K562 (cell line): ENCODE measurements around the gene PATE2. TPM values are rescaled to one million over a fixed set of nuclear protein-coding genes. Genes with fewer than 3 reads are reported as not detected.

Experiments used
- ATAC-seq: fragments of 200-7000 bp; cut with Tn5 transposase; 3 replicates; pipeline ENCODE4 v1.9.1; 2020; ENCODE audit warnings: moderate library complexity
- BruUV-seq: library from RNA; stranded (reverse); fragments of 400-500 nt; replicated peaks from 2 replicates; lab custom pipeline; 2021; lab: Mats Ljungman, UMichigan
- CTCF ChIA-PET: fragments of 300-600 bp; formaldehyde crosslinking; extraction: SDS; loops from one replicate; lab custom pipeline; 2021; ENCODE audit warnings: low intra/inter-chr PET ratio; lab: Yijun Ruan, JAX
- POLR2A ChIA-PET: fragments of 300-600, 350-650 bp; sonication (Branson Sonifier 250); formaldehyde crosslinking; extraction: SDS; loops from one replicate; lab custom pipeline; 2021; ENCODE audit warnings: antibody characterized with exemption, inconsistent platforms; lab: Yijun Ruan, JAX
- DNase-seq, 4 experiments: peaks; one replicate each; pipeline versions ENCODE4 v3.0.0 to v3.0.0-alpha.2; 2011 to 2018; ENCODE audit warnings: low spot score in 3 of 4, mixed read lengths in 3 of 4; ENCODE audit errors: extremely low read depth in 1 of 4
- FAIRE-seq: peaks from 2 replicates; lab custom pipeline; 2011; peaks lifted over from hg19 to GRCh38; lab: Jason Lieb, UNC
- H2AFZ ChIP-seq: 2 replicates; pipeline ENCODE4 v1.6.0; 2011; ENCODE audit warnings: low read depth, low read length, control low read depth, inconsistent platforms
- H3K27ac ChIP-seq: fragments of 200-600 bp; 3 replicates; pipeline ENCODE4 v1.8.0; 2011; ENCODE audit warnings: low read depth, mild to moderate bottlenecking, control low read depth, inconsistent platforms, low read length, moderate library complexity, mixed read lengths; ENCODE audit errors: extremely low read depth
- H3K27me3 ChIP-seq, 2 experiments: fragments of 300-600 bp in 1 of 2; 2 replicates in 1 of 2; 3 replicates in 1 of 2; pipeline versions ENCODE4 v1.6.0 to v1.8.0; 2011; ENCODE audit warnings: inconsistent platforms in 2 of 2, low read length in 2 of 2, mild to moderate bottlenecking in 1 of 2, mixed read lengths in 1 of 2, moderate library complexity in 1 of 2; ENCODE audit not compliant: control insufficient read depth in 2 of 2, insufficient read depth in 2 of 2
- H3K36me3 ChIP-seq: fragments of 300-600 bp; 3 replicates; pipeline ENCODE4 v1.8.0; 2011; ENCODE audit warnings: mild to moderate bottlenecking, low read length, inconsistent platforms; ENCODE audit not compliant: control insufficient read depth, insufficient read depth
- H3K4me1 ChIP-seq, 2 experiments: fragments of 200-600 bp in 1 of 2; replicated peaks in 1 of 2; 2 replicates in 1 of 2; 3 replicates in 1 of 2; pipeline versions ENCODE4 v1.5.1 to v1.8.0; 2011; ENCODE audit warnings: inconsistent platforms in 2 of 2, low read length in 2 of 2, mild to moderate bottlenecking in 1 of 2, mixed read lengths in 1 of 2, moderate library complexity in 1 of 2; ENCODE audit not compliant: control insufficient read depth in 2 of 2, insufficient read depth in 2 of 2
- H3K4me2 ChIP-seq: 2 replicates; pipeline ENCODE4 v1.6.1; 2011; ENCODE audit warnings: low read length, control low read depth, inconsistent platforms, mixed read lengths; ENCODE audit not compliant: insufficient read depth
- H3K4me3 ChIP-seq: fragments of 200-600 bp; sonication (generic), shearing (Covaris generic); 2 replicates; pipeline ENCODE4 v1.5.1; 2016; ENCODE audit warnings: control low read depth, inconsistent platforms
- H3K79me2 ChIP-seq: fragments of 200-600 bp; 3 replicates; pipeline ENCODE4 v1.8.0; 2011; ENCODE audit warnings: low read length, inconsistent platforms; ENCODE audit not compliant: control insufficient read depth, insufficient read depth
- H3K9ac ChIP-seq, 2 experiments: 2 replicates each; pipeline versions ENCODE4 v1.6.0 to v1.6.1; 2011; ENCODE audit warnings: low read depth in 2 of 2, low read length in 2 of 2, control low read depth in 1 of 2, inconsistent platforms in 1 of 2, mild to moderate bottlenecking in 1 of 2, mixed read lengths in 1 of 2; ENCODE audit not compliant: insufficient read depth in 1 of 2
- H3K9me1 ChIP-seq: one replicate; pipeline ENCODE4 v1.6.0; 2011; ENCODE audit warnings: inconsistent platforms, mild to moderate bottlenecking, low read length, moderate library complexity; ENCODE audit not compliant: control insufficient read depth, insufficient read depth
- H3K9me3 ChIP-seq: replicated peaks from 2 replicates; pipeline ENCODE4 v1.5.1; 2011; ENCODE audit warnings: low read depth, low read length, inconsistent platforms; ENCODE audit not compliant: control insufficient read depth, insufficient read depth
- H4K20me1 ChIP-seq: replicated peaks from 2 replicates; pipeline ENCODE4 v1.6.1; 2011; ENCODE audit warnings: low read length, inconsistent platforms, mixed read lengths; ENCODE audit not compliant: control insufficient read depth, insufficient read depth
- CUX1 ChIP-seq: fragments of 200-800 bp; sonication (Bioruptor generic); IDR thresholded peaks from 2 replicates; pipeline ENCODE4 v1.6.1; 2016; ENCODE audit warnings: missing genetic modification characterization, missing compliant biosample characterization
- CXXC5 ChIP-seq: fragments of 250-450 bp; sonication (Bioruptor Pico); IDR thresholded peaks from 2 replicates; pipeline ENCODE4 v1.8.0; 2022; ENCODE audit warnings: inconsistent platforms, mild to moderate bottlenecking, moderate library complexity
- E2F8 ChIP-seq: fragments of 450-650 bp; IDR thresholded peaks from 2 replicates; pipeline ENCODE4 v1.7.1; 2018; ENCODE audit warnings: mild to moderate bottlenecking, low read depth; ENCODE audit not compliant: partially characterized antibody
- ERF ChIP-seq: fragments of 450-650 bp; formaldehyde crosslinking; IDR thresholded peaks from 2 replicates; pipeline ENCODE4 v1.4.0; 2020; ENCODE audit warnings: mild to moderate bottlenecking, mixed read lengths
- GABPA ChIP-seq: fragments of 200-800 bp; sonication (Bioruptor generic); conservative IDR thresholded peaks from 2 replicates; pipeline ENCODE4 v1.6.1; 2016; ENCODE audit warnings: low read depth, missing genetic modification characterization, missing compliant biosample characterization
- HDAC1 ChIP-seq, 2 experiments: fragments of 450-650 bp; IDR thresholded peaks; 2 replicates each; pipeline ENCODE4 v1.6.1; 2016 to 2017; ENCODE audit warnings: inconsistent platforms in 1 of 2, mild to moderate bottlenecking in 1 of 2, moderate library complexity in 1 of 2
- IFI16 ChIP-seq: fragments of 250-450 bp; sonication (Bioruptor Pico); IDR thresholded peaks from 2 replicates; pipeline ENCODE4 v2.1.2; 2022; ENCODE audit warnings: mild to moderate bottlenecking, inconsistent platforms
- MEF2D ChIP-seq: conservative IDR thresholded peaks from 2 replicates; pipeline ENCODE4 v1.6.1; 2016; ENCODE audit warnings: low read depth, missing genetic modification characterization, missing compliant biosample characterization
- NFE2 ChIP-seq: IDR thresholded peaks from 2 replicates; pipeline ENCODE4 v1.6.1; 2014; ENCODE audit warnings: antibody characterized with exemption, low read depth
- NUFIP1 ChIP-seq: fragments of 450-650 bp; IDR thresholded peaks from 2 replicates; pipeline ENCODE4 v1.6.1; 2018; ENCODE audit not compliant: partially characterized antibody
- PHTF2 ChIP-seq: fragments of 250-450 bp; sonication (Bioruptor Pico); IDR thresholded peaks from 2 replicates; pipeline ENCODE4 v1.5.0; 2021; ENCODE audit warnings: mild to moderate bottlenecking
- SOX6 ChIP-seq: fragments of 450-650 bp; IDR thresholded peaks from 2 replicates; pipeline ENCODE4 v1.6.1; 2014; ENCODE audit warnings: mild to moderate bottlenecking
- TBP ChIP-seq: optimal IDR thresholded peaks from 2 replicates; pipeline ENCODE3; 2011; ENCODE audit warnings: low read depth, low read length, improper control_type of control experiment
- ZBTB1 ChIP-seq: sonication (generic); formaldehyde crosslinking; IDR thresholded peaks from 2 replicates; pipeline ENCODE4 v1.8.1; 2023; ENCODE audit warnings: missing genetic modification reagents, low read depth, mild to moderate bottlenecking, borderline replicate concordance
- ZNF143 ChIP-seq: sonication (generic); formaldehyde crosslinking; IDR thresholded peaks from 2 replicates; pipeline ENCODE4 v1.9.0; 2022; ENCODE audit warnings: mild to moderate bottlenecking, missing genetic modification reagents
- ZNF212 ChIP-seq: fragments of 450-650 bp; formaldehyde crosslinking; IDR thresholded peaks from 2 replicates; pipeline ENCODE4 v1.4.0; 2020; ENCODE audit warnings: mild to moderate bottlenecking
- ZNF384 ChIP-seq: IDR thresholded peaks from 2 replicates; pipeline ENCODE4 v1.6.1; 2012; ENCODE audit warnings: low read depth, low read length, improper control_type of control experiment
- ZNF79 ChIP-seq: fragments of 250-450 bp; sonication (Bioruptor Pico); IDR thresholded peaks from 2 replicates; pipeline ENCODE4 v1.4.0; 2020; ENCODE audit warnings: low read depth, mild to moderate bottlenecking, moderate library complexity
- in situ Hi-C: fragments of 300-500 bp; cut with MboI; formaldehyde crosslinking; loops from 4 replicates; pipeline ENCODE4 v1.15.0; 2018; ENCODE audit warnings: inconsistent platforms, mixed read lengths
- intact Hi-C: fragments of 100-400 bp; cut with micrococcal nuclease; formaldehyde crosslinking; loops from 2 replicates; pipeline ENCODE4 v1.14.2; 2022
- polyA plus RNA-seq, 8 experiments: library from polyadenylated mRNA; depleted of rRNA in 4 of 8; stranded (reverse) in 5 of 8; unstranded in 3 of 8; fragments of >200 nt; fragmentation: Nextera tagmentation in 2 of 8; fragmentation: Illumina TruSeq in 1 of 8; extraction: Ambion mirVana in 2 of 8; extraction: Trizol in 1 of 8; gene quantifications; 2 replicates each; pipeline versions ENCODE4 v1.2.1 to v1.2.3, GENCODE V29; 2011 to 2014; ENCODE audit warnings: inconsistent platforms in 1 of 8, missing spikeins in 1 of 8
- total RNA-seq, 7 experiments: library from RNA; depleted of rRNA in 6 of 7; stranded (reverse); fragments of >200 nt in 6 of 7; fragmentation: Illumina TruSeq in 2 of 7; extraction: Trizol in 2 of 7; gene quantifications; 2 replicates each; pipeline versions ENCODE4 v1.2.1 to v1.2.3, GENCODE V29; 2011 to 2021; ENCODE audit warnings: low replicate concordance in 1 of 7

The PATE2 gene
- total and polyA plus RNA-seq, 9 of the 15 experiments (the other 6 are each of a cell fraction or from before 2014, with no cell fraction given): not detected

GRCh38 chr11:125740617-125741016, 38.0 kb downstream of the PATE2 start:
- Histone ChIP-seq H3K27me3 (no peaks in the 10 kb centered on the region; a peak in 1 of 5 replicates), H3K36me3 (no peaks in the 10 kb centered on the region), H3K9me1 (no peaks in the 10 kb centered on the region), H2AFZ (no peak overlapping the region), H3K4me1 (no peaks in the 10 kb centered on the region), H3K9me3 (no peaks in the 10 kb centered on the region), H3K4me3 (no peak overlapping the region), H3K79me2 (no peaks in the 10 kb centered on the region), H3K27ac (no peak overlapping the region), H3K9ac (no peak overlapping the region), H4K20me1 (no peaks in the 10 kb centered on the region), H3K4me2 (no peak overlapping the region)
- DNase-seq (no peak), ATAC-seq (no peak), FAIRE-seq (no peak)
- intact Hi-C loops: no loop called here
- no TSS peak for BruUV-seq
- ChIA-PET CTCF (no interaction called here), POLR2A (no interaction called here)
- in situ Hi-C loops: no loop called here
- TF ChIP-seq PHTF2 (CRISPR knock-in tag): no peak
- no peak for TF ChIP-seq ZNF212 (CRISPR knock-in tag)
- no peak for TF ChIP-seq ZNF143
- no peak for TF ChIP-seq IFI16 (CRISPR knock-in tag)
- no peak for TF ChIP-seq TBP
- TF ChIP-seq NFE2: no peak
- TF ChIP-seq MEF2D (tag): no peak
- no peak for TF ChIP-seq E2F8
- no peak for TF ChIP-seq NUFIP1
- TF ChIP-seq ERF (CRISPR knock-in tag): no peak
- TF ChIP-seq HDAC1 (IDR thresholded peaks at IDR 0.05): no peak
- TF ChIP-seq SOX6: no peak
- no peak for TF ChIP-seq CUX1 (CRISPR knock-in tag)
- no peak for TF ChIP-seq ZBTB1 (CRISPR knock-in tag)
- TF ChIP-seq GABPA: no peak
- no peak for TF ChIP-seq ZNF79
- TF ChIP-seq ZNF384: no peak
- no peak for TF ChIP-seq CXXC5 (CRISPR knock-in tag)
- TF ChIP-seq, all 486 proteins: peak for 0
